ENCODE data around the gene SLC35F3.

DNA sequence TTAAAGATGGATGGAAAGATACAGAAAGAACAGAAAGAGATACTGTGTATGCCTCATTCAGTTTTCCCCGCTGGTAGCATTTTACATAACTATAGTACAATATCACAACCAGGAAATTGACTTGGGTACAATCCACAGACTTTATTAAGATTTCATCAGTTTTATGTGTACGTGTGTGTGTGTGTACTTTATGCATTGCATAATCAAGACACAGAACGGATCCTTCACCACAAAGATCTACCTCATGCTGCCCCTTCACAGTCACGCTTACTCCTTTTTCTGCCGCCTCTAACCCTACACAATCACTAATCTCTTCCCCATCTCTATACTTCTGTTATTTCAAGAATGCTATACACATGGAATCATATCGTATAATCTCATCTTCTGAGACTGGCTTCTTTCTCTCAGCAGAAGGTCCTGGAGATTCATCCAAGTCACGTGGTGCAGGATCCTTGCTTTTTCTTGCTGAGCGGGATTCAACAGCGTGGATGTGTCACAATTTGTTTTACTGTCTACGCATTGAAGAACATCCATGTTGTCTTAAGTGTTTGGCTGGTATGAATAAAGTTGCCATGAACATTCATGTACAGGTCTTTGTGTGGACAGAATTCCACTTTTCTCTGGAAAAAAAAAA lies 76.7 kb downstream of the SLC35F3 start:
- TF ChIP-seq TAF1 (IDR thresholded peaks at IDR 0.05; ENCODE audit: borderline replicate concordance, insufficient read depth, low read length) = no peak
- no peak for TF ChIP-seq POLR2AphosphoS5 (IDR thresholded peaks at IDR 0.05; ENCODE audit: low read depth, low read length)
- TF ChIP-seq REST (IDR thresholded peaks at IDR 0.05; ENCODE audit: insufficient read depth in 1 of 2, low read depth in 2 of 2, low read length in 2 of 2) = no peak
- no peak for TF ChIP-seq FOXP2 (optimal IDR thresholded peaks at IDR 0.05; ENCODE audit: borderline replicate concordance, extremely low read depth, extremely low read length, insufficient read depth)

All from PFSK-1 (cell line).